Measurements from ENCODE around the gene MYO1G.

GRCh38 chr7:45013465-45013967, 34.7 kb upstream of the MYO1G start:
- TF ChIP-seq POLR2A (IDR thresholded peaks at IDR 0.05; ENCODE audit: low read length) (no peak), CTCF (IDR thresholded peaks at IDR 0.05) (no peak), MAX (IDR thresholded peaks at IDR 0.05) (no peak), PHF8 (IDR thresholded peaks at IDR 0.05; ENCODE audit: borderline replicate concordance, low read depth) (no peak), REST (IDR thresholded peaks at IDR 0.05) (no peak), SMC3 (IDR thresholded peaks at IDR 0.05) (no peak), EHMT2 (IDR thresholded peaks at IDR 0.05; ENCODE audit: low read depth) (no peak), NFE2L2 (conservative IDR thresholded peaks at IDR 0.05; ENCODE audit: low read length) (no peak)

Measured in A549 (cell line).